Measurements from ENCODE around the gene ARHGEF12.

Gene ARHGEF12

DNA sequence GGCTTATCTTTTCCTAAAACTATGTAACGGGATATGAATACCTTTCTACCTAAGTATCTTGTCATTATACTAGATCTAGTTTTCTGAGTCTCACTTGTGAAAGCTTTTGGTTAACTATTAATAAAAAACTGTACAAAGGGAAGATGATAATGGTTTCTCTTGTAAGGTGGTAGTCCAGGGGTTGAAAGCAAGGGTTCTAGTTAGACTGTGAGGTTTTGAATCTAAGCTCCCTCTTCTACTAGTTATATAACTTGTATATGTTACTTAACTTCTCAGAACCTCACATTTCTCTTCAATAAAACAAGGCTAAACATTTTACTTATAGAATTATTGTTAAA, 54.3 kb downstream of the ARHGEF12 start:
- DNase-seq: no peak

DNA sequence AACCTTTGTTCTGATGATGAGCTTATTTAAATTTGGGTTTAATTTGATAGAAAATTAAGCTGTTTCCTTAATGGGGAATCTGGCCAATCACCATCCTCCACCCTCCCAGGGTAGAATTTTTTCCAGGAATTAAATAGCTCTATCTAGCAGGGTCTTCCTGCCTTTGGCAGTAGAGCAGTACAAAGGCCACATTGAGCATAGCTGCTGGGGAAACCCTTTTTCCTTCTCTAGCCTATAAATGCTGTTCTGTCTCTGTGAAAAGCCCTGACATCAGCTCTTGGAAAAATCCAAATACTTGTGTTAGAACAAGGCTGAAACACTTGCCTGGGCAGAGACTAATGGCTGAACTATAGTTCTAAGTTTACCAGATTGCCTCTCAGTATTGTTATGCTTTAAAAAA, 55.1 kb downstream of the ARHGEF12 start:
- DNase-seq: no peak

DNA sequence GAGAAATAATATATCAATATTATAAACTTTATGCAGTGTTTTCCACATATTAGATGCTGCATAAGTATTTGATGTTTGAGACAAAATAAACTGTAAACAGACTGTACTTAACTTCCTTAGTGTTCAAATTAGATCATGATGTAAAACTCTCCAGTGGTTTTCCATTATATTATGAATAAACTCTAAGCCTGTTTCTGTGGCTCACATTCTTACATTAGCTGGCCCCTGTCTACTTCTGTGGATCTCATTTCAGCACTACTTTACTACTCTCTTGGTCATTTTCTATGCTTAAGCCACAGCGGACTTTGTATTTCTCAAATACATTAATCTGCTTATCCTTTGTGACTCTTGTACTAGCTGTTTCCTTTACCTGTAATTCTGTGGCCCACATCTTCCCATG, 55.6 kb downstream of the ARHGEF12 start:
- no peak for DNase-seq

DNA sequence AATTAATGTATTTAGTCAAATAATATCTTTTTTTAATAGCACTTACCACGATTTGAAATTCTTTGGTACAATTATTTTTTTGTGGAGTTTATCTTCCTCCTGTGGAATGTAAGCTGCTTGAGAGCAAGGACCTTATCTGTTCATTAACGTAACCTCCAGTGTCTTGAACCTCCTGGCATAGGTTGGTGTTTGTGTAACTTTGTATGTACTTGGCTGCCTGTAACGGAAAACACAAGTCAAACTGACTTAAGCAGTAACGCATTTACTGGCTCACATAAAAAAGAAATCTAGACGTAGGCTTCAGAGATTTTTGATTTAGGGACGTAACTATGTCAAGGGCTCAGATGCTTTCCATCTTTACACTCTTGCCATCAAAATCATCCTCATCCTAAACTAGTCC, 56.1 kb downstream of the ARHGEF12 start:
- no peak for DNase-seq

DNA sequence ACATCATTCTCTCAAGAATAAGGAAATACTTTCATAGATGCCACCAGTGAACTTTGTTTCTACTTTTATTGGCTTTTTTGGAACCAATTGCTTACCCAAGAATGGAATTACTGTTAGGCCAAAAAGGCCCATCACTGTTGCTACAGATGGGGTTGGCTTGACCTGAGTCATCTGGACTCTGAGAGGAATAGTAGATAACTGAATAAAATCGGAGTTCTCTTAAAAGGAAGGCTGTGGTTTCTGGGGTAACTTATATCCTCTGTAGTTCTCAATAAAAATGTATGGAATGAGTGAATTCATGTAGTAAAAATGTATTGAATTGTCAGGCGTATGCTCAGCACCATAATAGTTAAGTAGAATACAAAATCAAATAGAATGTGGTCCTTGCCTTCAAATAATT, 56.6 kb downstream of the ARHGEF12 start:
- no peak for DNase-seq

DNA sequence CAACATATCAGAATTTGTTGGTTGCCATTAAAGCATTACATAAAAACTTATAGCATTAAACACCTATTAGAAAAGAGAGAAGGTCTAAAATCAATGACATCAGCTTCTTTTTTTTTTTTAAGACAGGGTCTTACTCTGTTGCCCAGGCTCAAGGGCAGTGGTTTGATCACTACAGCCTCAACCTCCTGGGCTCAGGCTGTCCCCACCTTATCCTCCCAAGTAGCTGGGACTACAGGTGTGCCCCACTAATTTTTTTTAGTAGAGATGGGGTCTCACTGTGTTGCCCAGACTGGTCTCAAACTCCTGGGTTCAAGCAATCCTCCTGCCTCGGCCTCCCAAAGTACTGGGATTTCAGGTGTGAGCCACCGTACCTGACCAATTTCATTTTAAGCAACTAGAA, 57.9 kb downstream of the ARHGEF12 start:
- no peak for DNase-seq

DNA sequence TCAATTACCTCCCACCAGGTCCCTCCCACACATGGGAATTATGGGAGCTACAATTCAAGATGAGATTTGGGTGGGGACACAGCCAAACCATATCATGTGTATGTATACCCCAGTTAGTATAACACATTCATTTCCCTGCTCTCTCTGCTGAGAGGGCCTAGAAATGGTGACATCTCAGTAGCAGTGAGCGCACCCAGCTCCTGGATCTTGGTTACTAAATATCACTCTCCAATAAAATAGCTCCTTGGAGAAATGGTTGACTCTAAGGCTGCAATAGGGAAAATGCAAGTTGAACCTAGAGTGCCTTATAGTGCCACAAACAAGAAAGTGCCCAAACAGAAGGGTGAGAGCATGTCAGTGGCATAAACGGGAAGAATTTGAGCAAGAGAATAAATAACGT, 59.6 kb downstream of the ARHGEF12 start:
- no peak for DNase-seq

DNA sequence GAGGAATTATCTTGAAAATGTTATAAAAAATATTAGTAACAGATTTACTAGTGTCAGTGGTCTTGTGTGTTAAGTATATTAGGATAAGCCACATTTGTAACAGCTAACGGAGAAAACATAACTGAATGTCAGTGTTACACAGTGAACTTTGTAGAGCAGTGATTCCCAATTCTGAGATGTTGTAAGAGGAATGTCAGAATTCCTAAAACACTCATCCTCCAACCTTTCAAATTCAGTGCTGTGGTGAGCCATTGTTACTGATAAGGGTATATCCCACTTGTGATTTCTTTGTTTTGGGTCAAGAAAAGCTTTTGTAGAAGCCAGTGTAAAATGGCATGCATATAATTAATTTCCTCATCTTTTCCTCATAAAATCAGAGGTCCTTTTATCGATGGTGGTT, 61.9 kb downstream of the ARHGEF12 start:
- no peak for DNase-seq

DNA sequence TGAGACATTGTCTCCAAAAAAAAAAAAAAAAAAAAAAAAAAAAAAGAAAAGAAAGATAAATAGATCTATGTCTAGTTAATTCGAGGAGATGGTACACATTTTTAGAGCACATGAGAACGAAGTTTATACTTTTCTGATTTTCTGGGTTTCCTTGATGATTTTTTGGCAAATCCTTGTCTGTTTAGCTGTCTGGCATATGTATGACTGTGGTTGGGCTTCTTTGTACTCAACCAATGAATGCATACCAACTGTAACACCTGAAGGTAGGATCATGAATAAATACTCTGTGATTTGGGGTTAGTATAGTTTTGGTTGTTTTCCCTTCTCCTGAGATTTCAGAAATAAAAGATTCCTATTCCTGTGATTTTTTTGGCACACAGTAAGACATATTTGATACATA, 63.1 kb downstream of the ARHGEF12 start:
- no peak for DNase-seq

DNA sequence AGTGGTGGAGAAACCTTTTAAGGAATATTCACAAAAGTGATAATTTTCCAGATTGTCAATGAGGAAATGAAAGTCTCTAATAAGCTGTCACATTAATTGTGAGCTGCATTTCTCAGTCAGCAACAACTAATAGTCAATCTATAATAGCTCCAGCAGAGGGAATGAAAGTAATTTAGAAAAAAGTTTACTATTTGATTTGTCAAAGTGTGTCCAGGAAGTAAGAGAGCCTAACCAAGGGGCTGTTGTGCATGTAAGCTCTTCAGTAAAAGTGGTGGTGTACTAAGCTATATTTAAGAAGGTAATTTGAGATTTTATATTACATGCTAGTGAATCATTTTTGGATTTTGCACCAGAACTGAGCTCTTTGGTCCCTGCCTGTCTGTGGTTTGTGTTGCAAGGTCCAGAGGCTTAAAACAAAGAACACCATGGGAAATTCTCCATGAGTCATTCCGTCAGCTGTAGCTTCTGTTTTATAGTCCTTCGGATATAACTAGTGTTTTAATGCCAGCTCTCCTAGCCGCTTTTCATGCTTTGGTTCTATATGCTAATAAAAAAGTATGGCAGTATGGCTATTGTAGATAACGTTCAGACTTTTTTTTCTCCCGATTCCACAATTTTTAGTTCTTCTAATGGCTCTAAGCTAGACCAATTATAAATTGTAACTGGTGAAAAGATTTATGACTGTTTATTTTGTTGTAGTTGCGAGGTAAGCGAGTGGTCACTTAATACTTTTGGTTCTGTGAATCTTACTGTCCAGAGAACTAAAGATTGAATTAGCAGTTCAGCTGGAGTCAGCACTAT, 64.6 kb downstream of the ARHGEF12 start:
- no peak for DNase-seq

DNA sequence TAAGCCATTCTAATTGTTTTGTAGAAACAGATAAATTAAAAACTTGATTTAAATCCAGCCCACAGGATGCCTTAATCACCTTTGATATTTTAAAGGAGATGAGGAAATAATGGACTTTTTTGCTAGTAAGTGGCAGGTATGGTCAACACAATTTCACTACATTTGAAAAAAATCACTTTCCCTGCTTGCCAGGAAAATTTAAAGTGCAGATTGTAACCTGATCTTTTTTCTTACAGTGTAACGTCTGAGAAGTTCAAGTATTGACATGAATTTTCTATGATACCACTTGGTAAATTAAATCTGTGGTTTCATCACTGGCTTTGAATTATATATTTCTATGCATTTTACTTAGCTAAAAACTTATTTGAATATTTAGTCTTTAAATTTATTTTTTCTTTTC, 65.3 kb downstream of the ARHGEF12 start:
- no peak for DNase-seq

DNA sequence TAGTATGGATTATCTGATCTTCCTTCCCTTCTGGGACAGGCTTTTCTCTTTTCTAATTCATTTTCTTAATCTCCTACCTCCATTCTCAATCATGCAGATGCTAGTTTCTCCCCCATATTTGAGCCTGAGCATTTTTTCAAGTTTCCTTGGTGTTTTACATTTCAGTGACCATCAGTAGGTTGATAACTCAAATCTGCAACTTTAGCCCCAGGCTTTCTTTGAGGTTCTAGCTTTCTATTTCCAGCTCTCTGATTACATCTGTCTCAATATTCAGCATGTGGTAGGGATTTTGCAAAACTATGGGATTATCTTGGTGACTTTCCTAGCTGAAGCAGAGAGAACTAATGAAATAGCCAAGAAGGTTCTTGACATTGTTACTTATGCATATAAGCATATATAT, 67.8 kb downstream of the ARHGEF12 start:
- DNase-seq: no peak

DNA sequence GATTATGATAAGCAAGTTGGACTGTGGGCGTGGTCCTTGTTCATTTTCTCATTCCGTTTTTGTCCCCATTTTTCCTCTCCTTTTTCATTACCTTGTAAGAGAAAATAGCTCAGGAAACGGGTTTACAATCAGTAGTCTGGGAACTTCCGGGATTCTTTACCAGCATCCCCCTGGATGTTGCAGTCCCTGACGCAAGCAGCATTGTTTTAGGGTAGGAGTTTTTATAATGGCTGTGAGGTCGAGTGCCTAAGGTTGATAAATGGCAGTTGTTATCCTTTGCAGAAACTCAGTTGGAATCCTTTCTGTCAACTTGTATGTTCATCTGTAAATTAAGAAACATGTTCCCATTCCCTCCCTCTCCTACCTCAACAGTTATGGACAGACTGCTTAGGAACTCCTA, 68.3 kb downstream of the ARHGEF12 start:
- no peak for DNase-seq

DNA sequence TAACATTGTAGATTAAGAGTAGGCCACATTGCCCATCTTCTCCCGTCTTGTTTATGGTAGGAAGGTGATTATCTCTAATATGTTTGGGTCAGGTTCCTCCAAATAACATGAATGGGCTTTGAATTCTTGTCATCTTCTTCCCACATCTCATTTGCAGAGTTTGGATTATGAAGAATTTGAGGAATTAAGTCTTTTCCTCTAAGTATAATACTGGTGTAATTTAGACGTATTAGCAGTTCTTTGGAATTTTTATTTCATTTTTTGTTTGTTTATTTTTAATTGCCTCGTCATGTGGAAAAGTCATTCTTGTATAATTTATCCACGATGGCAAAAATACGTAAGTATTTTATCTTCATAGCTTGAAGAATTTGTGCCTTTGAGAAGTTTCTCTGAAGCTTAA, 73.4 kb downstream of the ARHGEF12 start:
- DNase-seq: no peak

DNA sequence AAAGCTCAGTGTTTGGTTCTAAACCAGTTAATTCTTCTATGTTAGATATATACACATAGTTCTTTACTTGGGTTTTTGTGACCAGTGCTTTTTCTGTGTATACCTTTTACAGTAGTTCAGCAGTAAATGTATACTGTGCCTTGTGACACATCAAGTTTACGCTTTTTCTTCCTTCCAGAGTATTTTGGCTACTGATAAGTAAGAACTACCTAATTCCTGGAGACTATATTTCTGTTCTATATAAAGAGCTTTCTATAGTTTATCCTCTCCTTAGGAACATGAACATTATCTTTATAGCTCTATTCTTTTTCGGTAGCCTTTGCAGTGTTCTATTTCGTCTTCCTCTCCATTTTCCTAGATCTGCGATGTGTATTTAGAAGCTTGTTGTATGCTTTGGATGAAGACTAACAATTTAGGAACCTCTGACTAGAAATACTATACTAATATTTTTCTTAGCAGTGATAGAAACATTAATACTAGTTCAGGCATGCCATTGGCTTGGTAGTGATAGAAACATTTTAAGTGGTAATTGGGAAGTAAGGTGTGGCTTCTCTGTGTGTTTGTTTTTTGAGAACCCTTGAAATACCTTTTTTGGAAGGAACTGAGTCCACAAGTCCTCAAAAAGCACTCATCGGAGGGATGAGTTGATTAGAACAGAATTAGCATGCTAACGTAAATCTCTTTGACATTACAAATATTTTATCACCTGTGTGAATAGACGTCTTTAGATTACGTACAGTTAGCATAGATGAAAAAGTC, 74.6 kb downstream of the ARHGEF12 start:
- DNase-seq: no peak

DNA sequence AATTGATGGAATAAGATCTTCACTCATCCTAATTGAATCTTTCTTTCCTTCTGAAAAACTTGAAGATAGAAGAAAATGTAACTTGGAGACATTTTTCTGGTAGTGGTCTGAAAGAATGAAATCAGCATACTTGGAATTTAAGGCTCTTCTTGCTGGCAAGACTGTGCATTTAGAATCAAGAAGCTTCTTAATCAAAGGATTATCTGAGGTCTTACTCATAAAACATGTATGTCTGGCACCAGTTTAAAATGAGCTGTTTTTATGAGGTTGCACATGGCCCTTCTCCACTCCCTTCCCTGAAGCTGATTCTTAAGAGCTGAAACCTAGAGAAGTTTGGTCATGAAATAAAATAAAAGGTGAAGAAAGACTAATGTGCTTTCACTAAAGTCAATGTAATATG, 77.3 kb downstream of the ARHGEF12 start:
- DNase-seq: no peak

DNA sequence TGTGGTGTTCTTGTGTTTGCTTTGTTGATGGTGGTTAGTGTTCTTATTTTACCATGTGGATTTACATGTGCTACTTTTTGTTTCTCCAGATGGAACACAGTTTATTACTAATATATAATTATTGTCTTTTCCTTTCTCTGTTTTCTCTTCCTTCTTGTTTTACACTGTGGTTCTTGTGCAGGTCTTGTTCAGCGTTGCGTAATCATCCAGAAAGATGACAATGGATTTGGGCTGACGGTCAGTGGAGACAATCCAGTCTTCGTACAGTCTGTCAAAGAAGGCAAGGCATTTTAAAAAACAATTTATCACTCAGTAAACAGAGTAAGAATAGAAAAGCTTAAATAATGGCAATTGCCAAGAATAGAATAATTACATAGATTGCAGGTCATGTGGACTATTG, 84.4 kb downstream of the ARHGEF12 start:
- no peak for DNase-seq

DNA sequence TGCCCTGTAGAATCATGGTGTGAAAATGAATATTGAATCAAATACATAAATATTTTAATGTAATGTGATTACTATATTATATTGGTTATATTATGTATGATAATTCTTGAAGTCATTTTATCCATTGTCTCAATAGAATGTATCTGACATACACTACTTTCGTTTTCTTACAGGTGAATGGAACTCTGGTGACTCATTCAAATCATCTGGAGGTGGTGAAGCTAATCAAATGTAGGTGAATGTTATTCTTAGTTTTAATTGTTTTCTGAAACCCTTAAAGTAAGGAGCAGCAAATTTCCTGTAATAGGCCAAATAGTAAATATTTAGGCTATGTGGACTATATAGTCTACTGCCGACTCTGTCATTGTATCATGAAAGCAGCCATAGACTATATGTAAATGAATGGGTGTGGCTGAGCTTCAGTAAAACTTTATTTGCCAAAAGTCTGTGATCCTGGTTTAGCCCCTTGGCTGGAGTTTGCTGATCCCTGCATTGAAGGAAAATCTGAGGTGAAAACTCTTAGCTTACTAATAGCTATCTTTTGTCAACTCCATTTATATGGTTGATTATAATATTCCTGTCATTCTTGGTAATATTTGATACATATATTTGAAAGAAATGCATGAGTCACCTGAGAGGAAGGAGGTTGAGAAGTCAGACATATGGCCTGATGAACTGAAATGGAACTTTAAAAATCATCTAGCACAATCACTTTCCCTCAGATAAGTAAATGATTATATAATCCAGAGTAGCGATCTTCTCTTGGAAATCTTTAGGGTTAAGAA, 88.2 kb downstream of the ARHGEF12 start:
- DNase-seq: no peak

DNA sequence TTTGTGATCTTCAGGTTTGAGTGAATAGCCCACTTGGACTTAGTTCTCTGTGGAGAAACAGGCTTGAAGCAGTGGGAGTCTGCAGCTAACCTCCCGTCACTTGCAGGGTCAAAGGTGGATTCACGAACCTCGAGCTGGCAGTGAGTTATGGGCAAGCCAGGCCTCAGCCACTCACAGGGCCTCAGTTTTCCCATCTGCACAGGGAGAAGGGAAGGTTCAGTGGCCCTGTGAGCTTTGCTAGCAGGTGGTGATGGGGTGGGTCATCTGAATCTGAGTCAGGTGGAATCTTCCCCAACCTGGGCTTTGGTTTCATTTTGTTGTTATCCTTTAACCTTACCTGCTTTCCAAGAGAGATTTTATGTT, 88.7 kb downstream of the ARHGEF12 start:
- no peak for DNase-seq

DNA sequence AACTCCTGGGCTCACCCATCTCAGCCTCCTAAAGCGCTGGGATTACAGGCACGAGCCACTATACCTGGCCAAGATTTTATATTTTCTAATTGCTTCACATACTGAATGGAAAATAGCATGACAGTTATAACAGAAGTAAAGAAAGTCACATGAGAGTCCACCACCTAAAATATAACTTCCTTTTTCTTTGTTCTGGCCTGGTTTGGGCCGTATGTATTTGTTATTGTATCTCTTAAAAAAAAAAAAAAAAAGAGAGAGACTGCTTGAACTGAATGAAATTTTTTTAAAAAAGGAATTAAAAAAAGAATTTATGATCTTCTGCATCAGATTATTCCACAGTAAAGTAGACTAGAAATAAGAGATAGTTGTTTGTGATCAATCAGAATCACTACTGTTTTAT, 89.3 kb downstream of the ARHGEF12 start:
- DNase-seq: no peak

DNA sequence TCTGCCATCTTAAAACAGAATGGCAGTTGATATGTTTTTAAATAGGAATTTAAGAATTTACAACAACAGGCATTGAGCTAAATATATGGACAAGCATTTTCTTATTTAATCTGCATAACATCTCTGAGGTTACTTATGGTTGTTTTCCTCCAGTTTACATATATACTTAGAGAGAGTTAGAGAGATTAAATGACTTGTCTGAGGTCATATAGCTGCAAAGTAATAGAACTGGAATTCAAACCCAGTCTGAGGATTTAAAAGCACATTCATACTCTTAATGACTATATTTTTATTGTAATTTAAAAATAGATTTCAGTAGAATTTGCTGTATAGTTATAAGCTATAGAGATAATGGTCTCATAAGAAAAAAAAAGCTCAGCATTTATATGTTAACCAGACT, 93.9 kb downstream of the ARHGEF12 start:
- no peak for DNase-seq

DNA sequence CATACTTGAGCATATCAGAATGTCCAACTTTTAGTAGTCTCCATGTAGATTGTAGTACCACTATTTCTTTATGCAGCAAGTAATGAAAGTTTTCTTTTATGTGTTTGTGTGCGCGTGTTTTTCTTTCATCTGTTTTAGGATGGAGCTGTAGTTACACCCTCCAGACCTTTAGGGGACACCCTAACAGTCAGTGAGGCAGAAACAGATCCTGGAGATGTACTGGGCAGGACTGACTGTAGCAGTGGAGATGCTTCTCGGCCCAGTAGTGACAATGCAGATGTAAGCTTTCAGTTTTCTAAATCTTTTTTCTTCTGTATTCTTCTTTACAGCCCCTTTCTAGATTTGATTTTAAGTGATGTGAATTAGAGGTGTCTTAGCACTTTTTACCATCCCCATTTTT, 95.4 kb downstream of the ARHGEF12 start:
- no peak for DNase-seq

DNA sequence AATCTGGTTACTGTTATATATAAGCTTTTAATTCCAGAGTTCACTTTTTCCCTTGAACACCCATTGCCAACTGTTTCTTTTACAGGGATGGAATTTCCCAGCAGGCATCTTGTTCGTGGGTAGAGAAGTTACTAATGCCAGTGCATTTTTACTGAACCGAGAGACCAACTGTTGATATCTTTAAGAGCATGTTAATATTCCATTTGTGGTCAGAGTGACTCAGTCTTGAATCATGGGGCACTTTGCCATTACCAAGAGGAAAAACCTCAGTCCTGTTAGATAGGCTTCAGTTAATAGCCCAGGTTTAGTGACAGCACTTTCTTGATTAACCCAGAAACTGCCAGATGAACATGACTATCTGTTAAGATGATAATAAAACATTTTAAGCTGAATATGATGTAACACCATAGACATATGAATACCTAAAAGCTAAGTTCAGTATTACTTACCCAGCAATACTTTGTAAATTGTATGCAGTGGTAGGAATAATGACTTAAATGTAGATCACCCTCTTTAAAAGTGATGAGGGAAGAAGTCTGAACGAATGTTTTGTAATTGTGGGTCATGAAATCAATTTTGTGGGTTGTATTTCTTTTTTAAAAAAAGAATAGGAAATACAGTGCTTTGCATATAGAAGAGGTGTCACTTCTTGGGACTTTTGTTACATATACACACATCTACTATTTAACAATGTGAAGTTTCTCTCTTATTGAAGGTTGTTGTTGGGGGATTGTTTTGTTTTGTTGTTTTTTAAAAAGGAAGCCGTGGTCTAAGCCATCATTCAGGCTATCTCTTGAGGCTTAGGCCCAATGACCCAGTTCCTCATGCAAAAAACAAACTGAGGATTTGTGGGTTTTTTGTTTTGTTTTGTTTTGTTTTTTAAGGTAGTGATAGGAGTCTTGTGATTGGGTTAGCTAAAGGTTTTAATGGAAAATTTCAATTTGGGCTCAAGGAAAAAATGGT, 96.1 kb downstream of the ARHGEF12 start:
- no peak for DNase-seq
